GM12878 (cell line): Measurements from ENCODE around the gene OXA1L. TPM values are rescaled to one million over a fixed set of nuclear protein-coding genes. Genes with fewer than 3 reads are reported as not detected.
A peak's percentile ranks its signal among the peaks of the same experiment; 100 is the strongest.

ENCODE experiments used
- BMI1 ChIP-seq: fragments of 450-650 bp; IDR thresholded peaks from 2 replicates; pipeline ENCODE4 v1.6.1; 2016; ENCODE audit warnings: mild to moderate bottlenecking, moderate library complexity, borderline replicate concordance
- CBFB ChIP-seq: IDR thresholded peaks from 2 replicates; pipeline ENCODE4 v1.6.1; 2016; ENCODE audit warnings: antibody characterized with exemption, low read depth
- CHD4 ChIP-seq: fragments of 200-600 bp; sonication (generic); IDR thresholded peaks from 2 replicates; pipeline ENCODE4 v1.6.1; 2016; ENCODE audit warnings: mild to moderate bottlenecking
- CREB1 ChIP-seq: IDR thresholded peaks from 2 replicates; pipeline ENCODE4 v1.6.1; 2012; ENCODE audit warnings: low read depth, mild to moderate bottlenecking, inconsistent platforms
- ESRRA ChIP-seq: IDR thresholded peaks from 2 replicates; pipeline ENCODE4 v1.6.1; 2012; ENCODE audit warnings: mild to moderate bottlenecking, low read length, improper control_type of control experiment
- HDGF ChIP-seq: fragments of 450-650 bp; IDR thresholded peaks from 2 replicates; pipeline ENCODE4 v1.6.1; 2016; ENCODE audit warnings: antibody characterized with exemption
- IKZF2 ChIP-seq, 2 experiments: fragments of 450-650 bp; IDR thresholded peaks; 2 replicates each; pipeline ENCODE4 v1.6.1; 2017; ENCODE audit warnings: mild to moderate bottlenecking in 2 of 2, moderate library complexity in 2 of 2
- MEF2A ChIP-seq: IDR thresholded peaks from 2 replicates; pipeline ENCODE4 v1.6.1; 2011; ENCODE audit warnings: low read depth, mild to moderate bottlenecking, low read length, moderate library complexity; ENCODE audit not compliant: insufficient read depth
- MXI1 ChIP-seq: fragments of 150-350 bp; IDR thresholded peaks from 2 replicates; pipeline ENCODE4 v1.6.1; 2011; ENCODE audit warnings: low read depth, mild to moderate bottlenecking, inconsistent platforms, low read length, improper control_type of control experiment
- NBN ChIP-seq: fragments of 450-650 bp; IDR thresholded peaks from 2 replicates; pipeline ENCODE4 v1.6.1; 2016
- NFIC ChIP-seq: IDR thresholded peaks from 2 replicates; pipeline ENCODE4 v1.6.1; 2012; ENCODE audit warnings: low read depth, mild to moderate bottlenecking, inconsistent platforms, low read length, moderate library complexity
- NR2C2 ChIP-seq: IDR thresholded peaks from 2 replicates; pipeline ENCODE4 v1.6.1; 2011; ENCODE audit warnings: borderline replicate concordance, low read depth; ENCODE audit not compliant: control insufficient read depth, insufficient read length
- NRF1 ChIP-seq: conservative IDR thresholded peaks from 2 replicates; pipeline ENCODE4 v1.6.1; 2011; ENCODE audit warnings: mild to moderate bottlenecking, low read depth, low read length, improper control_type of control experiment
- POLR2AphosphoS5 ChIP-seq: IDR thresholded peaks from 2 replicates; pipeline ENCODE4 v1.6.1; 2011; ENCODE audit warnings: mild to moderate bottlenecking, low read length, inconsistent platforms
- RAD21 ChIP-seq: IDR thresholded peaks from 2 replicates; pipeline ENCODE4 v1.6.1; 2011; ENCODE audit warnings: mild to moderate bottlenecking, low read depth, low read length, moderate library complexity; ENCODE audit not compliant: insufficient read depth
- SIX5 ChIP-seq: IDR thresholded peaks from 2 replicates; pipeline ENCODE4 v1.6.1; 2011; ENCODE audit warnings: mild to moderate bottlenecking, low read depth, low read length, moderate library complexity; ENCODE audit not compliant: severe bottlenecking
- SMAD1 ChIP-seq: fragments of 450-650 bp; IDR thresholded peaks from 2 replicates; pipeline ENCODE4 v1.6.1; 2018; ENCODE audit warnings: mild to moderate bottlenecking, low read depth; ENCODE audit not compliant: partially characterized antibody
- SMARCA5 ChIP-seq: fragments of 450-650 bp; IDR thresholded peaks from 2 replicates; pipeline ENCODE4 v1.6.1; 2017; ENCODE audit warnings: mild to moderate bottlenecking
- SMC3 ChIP-seq: IDR thresholded peaks from 2 replicates; pipeline ENCODE4 v1.6.1; 2011; ENCODE audit warnings: low read length, improper control_type of control experiment, borderline replicate concordance
- SRF ChIP-seq, 2 experiments: IDR thresholded peaks; 2 replicates each; pipeline ENCODE4 v1.6.1; 2011; ENCODE audit warnings: low read depth in 2 of 2, low read length in 2 of 2, mild to moderate bottlenecking in 1 of 2, moderate library complexity in 1 of 2
- SUZ12 ChIP-seq: fragments of 200-600 bp; sonication (generic); IDR thresholded peaks from one replicate; pipeline ENCODE4 v1.6.1; 2018; ENCODE audit warnings: antibody characterized with exemption, mild to moderate bottlenecking; ENCODE audit not compliant: unreplicated experiment
- TBL1XR1 ChIP-seq: IDR thresholded peaks from 2 replicates; pipeline ENCODE4 v1.6.1; 2012; ENCODE audit warnings: low read depth, low read length, improper control_type of control experiment
- YY1 ChIP-seq: IDR thresholded peaks from 2 replicates; pipeline ENCODE4 v1.6.1; 2011; ENCODE audit warnings: low read depth, mild to moderate bottlenecking, low read length
- ZNF217 ChIP-seq: fragments of 450-650 bp; IDR thresholded peaks from 2 replicates; pipeline ENCODE4 v1.6.1; 2017; ENCODE audit warnings: antibody characterized with exemption, mild to moderate bottlenecking
- polyA plus RNA-seq, 11 experiments: library from polyadenylated mRNA; depleted of rRNA in 4 of 11; unstranded in 6 of 11; stranded (reverse) in 5 of 11; fragments of >200 nt; fragmentation: Nextera tagmentation in 4 of 11; fragmentation: Illumina TruSeq in 1 of 11; extraction: Ambion mirVana in 4 of 11; extraction: Trizol in 1 of 11; gene quantifications; 1 replicate in 1 of 11; 2 replicates in 10 of 11; pipeline versions ENCODE4 v1.2.1 to v1.2.3, GENCODE V29; 2011 to 2016; ENCODE audit warnings: inconsistent platforms in 2 of 11, missing spikeins in 2 of 11, low read depth in 1 of 11
- total RNA-seq, 4 experiments: library from RNA; depleted of rRNA in 3 of 4; stranded (reverse); fragments of >200 nt in 3 of 4; fragmentation: Illumina TruSeq in 1 of 4; extraction: Trizol in 1 of 4; gene quantifications; 2 replicates each; pipeline versions ENCODE4 v1.2.1 to v1.2.3, GENCODE V29; 2013 to 2021
- TF ChIP-seq, protein P1 (sequence below): fragments of 150-350 bp; IDR thresholded peaks from 2 replicates; pipeline ENCODE4 v1.6.1; 2016; ENCODE audit warnings: low read depth, low read length
- TF ChIP-seq, protein P2 (sequence below): IDR thresholded peaks from 2 replicates; pipeline ENCODE4 v1.6.1; 2011; ENCODE audit warnings: mild to moderate bottlenecking, low read depth, low read length, moderate library complexity; ENCODE audit not compliant: insufficient replicate concordance
- TF ChIP-seq, protein P3 (sequence below): IDR thresholded peaks from 2 replicates; pipeline ENCODE4 v1.6.1; 2012; ENCODE audit warnings: low read depth, low read length, improper control_type of control experiment
- TF ChIP-seq, protein P4 (sequence below): fragments of 450-650 bp; IDR thresholded peaks from 2 replicates; pipeline ENCODE4 v1.6.1; 2014; ENCODE audit warnings: mild to moderate bottlenecking

Gene OXA1L
- total and polyA plus RNA-seq, 10 of the 15 experiments (the other 5 are each of a cell fraction or from before 2014, with no cell fraction given): 105 to 289 (median 146) TPM

DNA sequence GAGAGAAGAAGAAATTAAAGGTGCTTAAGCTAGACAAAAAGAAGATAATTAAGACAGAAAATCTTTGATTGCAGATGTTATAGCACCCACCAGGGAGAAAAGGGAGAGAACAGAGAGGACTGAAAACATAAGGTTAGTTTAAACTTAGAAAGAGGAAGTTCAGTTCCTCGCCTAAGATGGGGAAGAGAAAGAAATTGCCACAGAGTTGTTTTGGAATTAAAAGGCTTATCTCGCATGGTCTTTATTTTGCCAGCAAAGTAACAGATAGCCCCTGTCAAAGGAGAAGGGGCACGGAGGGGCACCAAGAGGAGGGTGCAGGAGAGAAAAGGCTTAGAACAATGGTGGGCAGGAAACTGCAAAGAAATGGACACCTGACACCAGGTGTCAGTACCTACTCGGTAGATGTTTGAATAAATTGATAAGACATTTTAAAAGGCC is 17.8 kb upstream of the OXA1L start (continued):
- TF ChIP-seq MEF2A (no peak), NFIC (0 out of 2 replicates have a peak, but pooled peaks have one; percentile 4), CHD4 (no peak), SMC3 (no peak), SMAD1 (no peak), SUZ12 (no peak), NBN (peak; percentile 22; the same call in 1 of the 2 replicates), CBFB (no peak), NRF1 (no peak), HDGF (no peak), YY1 (no peak), ESRRA (no peak), SMARCA5 (no peak), TBL1XR1 (no peak), SRF (IDR thresholded peaks at IDR 0.05; ENCODE audit: low read depth in 2 of 2, low read length in 2 of 2) (no peak), ZNF217 (no peak), SIX5 (no peak), IKZF2 (IDR thresholded peaks at IDR 0.05) (peak in 1 of 2 experiments; percentile 15; a peak in 1 of 4 replicates), MXI1 (no peak), POLR2AphosphoS5 (no peak), RAD21 (0 out of 2 replicates have a peak, but pooled peaks have one; percentile 20), CREB1 (no peak), BMI1 (no peak), NR2C2 (no peak)
- TF ChIP-seq, protein P1, sequence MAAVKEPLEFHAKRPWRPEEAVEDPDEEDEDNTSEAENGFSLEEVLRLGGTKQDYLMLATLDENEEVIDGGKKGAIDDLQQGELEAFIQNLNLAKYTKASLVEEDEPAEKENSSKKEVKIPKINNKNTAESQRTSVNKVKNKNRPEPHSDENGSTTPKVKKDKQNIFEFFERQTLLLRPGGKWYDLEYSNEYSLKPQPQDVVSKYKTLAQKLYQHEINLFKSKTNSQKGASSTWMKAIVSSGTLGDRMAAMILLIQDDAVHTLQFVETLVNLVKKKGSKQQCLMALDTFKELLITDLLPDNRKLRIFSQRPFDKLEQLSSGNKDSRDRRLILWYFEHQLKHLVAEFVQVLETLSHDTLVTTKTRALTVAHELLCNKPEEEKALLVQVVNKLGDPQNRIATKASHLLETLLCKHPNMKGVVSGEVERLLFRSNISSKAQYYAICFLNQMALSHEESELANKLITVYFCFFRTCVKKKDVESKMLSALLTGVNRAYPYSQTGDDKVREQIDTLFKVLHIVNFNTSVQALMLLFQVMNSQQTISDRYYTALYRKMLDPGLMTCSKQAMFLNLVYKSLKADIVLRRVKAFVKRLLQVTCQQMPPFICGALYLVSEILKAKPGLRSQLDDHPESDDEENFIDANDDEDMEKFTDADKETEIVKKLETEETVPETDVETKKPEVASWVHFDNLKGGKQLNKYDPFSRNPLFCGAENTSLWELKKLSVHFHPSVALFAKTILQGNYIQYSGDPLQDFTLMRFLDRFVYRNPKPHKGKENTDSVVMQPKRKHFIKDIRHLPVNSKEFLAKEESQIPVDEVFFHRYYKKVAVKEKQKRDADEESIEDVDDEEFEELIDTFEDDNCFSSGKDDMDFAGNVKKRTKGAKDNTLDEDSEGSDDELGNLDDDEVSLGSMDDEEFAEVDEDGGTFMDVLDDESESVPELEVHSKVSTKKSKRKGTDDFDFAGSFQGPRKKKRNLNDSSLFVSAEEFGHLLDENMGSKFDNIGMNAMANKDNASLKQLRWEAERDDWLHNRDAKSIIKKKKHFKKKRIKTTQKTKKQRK: no peak
- TF ChIP-seq, protein P2, sequence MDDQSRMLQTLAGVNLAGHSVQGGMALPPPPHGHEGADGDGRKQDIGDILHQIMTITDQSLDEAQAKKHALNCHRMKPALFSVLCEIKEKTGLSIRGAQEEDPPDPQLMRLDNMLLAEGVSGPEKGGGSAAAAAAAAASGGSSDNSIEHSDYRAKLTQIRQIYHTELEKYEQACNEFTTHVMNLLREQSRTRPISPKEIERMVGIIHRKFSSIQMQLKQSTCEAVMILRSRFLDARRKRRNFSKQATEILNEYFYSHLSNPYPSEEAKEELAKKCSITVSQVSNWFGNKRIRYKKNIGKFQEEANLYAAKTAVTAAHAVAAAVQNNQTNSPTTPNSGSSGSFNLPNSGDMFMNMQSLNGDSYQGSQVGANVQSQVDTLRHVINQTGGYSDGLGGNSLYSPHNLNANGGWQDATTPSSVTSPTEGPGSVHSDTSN: no peak
- TF ChIP-seq, protein P3, sequence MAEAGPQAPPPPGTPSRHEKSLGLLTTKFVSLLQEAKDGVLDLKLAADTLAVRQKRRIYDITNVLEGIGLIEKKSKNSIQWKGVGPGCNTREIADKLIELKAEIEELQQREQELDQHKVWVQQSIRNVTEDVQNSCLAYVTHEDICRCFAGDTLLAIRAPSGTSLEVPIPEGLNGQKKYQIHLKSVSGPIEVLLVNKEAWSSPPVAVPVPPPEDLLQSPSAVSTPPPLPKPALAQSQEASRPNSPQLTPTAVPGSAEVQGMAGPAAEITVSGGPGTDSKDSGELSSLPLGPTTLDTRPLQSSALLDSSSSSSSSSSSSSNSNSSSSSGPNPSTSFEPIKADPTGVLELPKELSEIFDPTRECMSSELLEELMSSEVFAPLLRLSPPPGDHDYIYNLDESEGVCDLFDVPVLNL: no peak
- TF ChIP-seq, protein P4, sequence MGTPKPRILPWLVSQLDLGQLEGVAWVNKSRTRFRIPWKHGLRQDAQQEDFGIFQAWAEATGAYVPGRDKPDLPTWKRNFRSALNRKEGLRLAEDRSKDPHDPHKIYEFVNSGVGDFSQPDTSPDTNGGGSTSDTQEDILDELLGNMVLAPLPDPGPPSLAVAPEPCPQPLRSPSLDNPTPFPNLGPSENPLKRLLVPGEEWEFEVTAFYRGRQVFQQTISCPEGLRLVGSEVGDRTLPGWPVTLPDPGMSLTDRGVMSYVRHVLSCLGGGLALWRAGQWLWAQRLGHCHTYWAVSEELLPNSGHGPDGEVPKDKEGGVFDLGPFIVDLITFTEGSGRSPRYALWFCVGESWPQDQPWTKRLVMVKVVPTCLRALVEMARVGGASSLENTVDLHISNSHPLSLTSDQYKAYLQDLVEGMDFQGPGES: no peak
